Measurements from ENCODE around the gene MAP1S.

MAP1S gene

DNA sequence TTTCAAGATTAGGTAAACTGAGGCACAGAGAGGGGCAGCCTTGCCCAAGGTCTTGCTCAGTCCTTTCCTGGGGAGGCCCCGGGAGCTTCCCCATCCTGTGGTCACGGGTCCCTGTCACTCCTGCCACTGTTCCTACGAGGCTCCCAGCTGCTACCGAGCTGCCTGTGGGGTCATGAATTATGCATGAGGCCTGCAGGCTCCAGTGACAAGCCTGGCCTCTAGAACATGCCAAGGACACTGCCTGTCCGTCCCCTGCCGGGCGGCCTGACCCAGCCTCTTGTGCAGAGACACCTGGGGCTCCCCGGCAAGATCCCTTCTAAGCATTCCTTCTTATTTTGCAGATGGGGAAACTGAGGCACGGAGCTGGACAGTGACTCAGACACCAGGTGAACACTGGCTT is 34.7 kb downstream of the MAP1S start:
- TF ChIP-seq, protein P1, sequence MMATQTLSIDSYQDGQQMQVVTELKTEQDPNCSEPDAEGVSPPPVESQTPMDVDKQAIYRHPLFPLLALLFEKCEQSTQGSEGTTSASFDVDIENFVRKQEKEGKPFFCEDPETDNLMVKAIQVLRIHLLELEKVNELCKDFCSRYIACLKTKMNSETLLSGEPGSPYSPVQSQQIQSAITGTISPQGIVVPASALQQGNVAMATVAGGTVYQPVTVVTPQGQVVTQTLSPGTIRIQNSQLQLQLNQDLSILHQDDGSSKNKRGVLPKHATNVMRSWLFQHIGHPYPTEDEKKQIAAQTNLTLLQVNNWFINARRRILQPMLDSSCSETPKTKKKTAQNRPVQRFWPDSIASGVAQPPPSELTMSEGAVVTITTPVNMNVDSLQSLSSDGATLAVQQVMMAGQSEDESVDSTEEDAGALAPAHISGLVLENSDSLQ (IDR thresholded peaks at IDR 0.05): no peak
- TF ChIP-seq TARDBP (IDR thresholded peaks at IDR 0.05) (no peak), ELF4 (IDR thresholded peaks at IDR 0.05) (no peak), CTBP1 (IDR thresholded peaks at IDR 0.05; ENCODE audit: borderline replicate concordance) (no peak), HDGF (IDR thresholded peaks at IDR 0.05; ENCODE audit: borderline replicate concordance) (no peak), NFRKB (IDR thresholded peaks at IDR 0.05) (no peak), SP1 (IDR thresholded peaks at IDR 0.05) (no peak), ZNF384 (IDR thresholded peaks at IDR 0.05) (no peak), ARNT (IDR thresholded peaks at IDR 0.05) (no peak), BHLHE40 (IDR thresholded peaks at IDR 0.05; ENCODE audit: borderline replicate concordance) (no peak), FOXA1 (IDR thresholded peaks at IDR 0.05) (no peak), FOXK2 (IDR thresholded peaks at IDR 0.05) (no peak), LEF1 (IDR thresholded peaks at IDR 0.05; ENCODE audit: borderline replicate concordance) (no peak)
- POLR2A ChIA-PET: no interaction called here
- peak; percentile 49 for DNase-seq (ENCODE audit: extremely low spot score)
- CTCF ChIA-PET: interaction anchor here (1.1 kb wide), 1 partner anchor 10 kb away, joined by 3 read pairs; no protein-coding TSS in a partner anchor

DNA sequence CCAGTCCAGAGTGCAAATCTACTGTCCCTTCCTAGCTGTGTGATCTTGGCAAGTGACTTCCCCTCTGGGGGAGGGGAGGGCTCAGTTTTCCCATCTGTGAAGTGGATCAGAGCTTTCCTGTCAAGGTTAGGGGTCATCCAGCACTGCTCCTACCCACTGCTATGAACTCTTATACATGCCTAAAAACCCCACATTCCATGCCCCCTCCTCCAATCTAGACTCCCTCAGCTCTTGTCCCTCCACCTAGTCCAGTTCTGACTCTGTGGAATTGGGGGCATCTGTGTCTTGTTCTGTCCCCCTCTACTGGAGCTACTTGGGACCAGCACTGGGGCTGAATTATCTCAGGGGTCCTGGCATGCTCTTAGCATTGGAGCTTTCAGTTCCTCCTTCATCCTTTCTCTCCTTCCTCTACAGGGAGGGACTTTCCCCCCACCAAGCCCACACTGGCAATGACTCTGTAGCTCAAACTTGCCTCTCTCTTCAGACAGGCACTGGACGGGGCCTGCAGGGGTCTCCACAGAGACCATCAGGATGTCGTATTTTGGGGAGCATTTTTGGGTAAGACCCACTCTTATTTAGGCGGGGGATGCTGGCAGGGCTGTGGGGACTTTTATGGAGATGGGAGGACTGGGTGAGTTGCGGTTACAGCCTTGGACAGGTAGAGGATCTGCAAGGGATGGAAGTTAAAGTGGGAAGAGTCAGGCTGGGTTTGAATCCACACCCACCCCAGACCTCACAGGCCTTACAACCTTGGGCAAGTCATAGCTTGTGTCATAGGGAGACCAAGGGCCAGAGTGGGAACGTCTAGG is 35.6 kb downstream of the MAP1S start:
- POLR2A ChIA-PET: no interaction called here
- CTCF ChIA-PET: interaction anchor here (1.1 kb wide), 1 partner anchor 11 kb away, joined by 3 read pairs; no protein-coding TSS in a partner anchor
- DNase-seq (ENCODE audit: extremely low spot score): no peak
- TF ChIP-seq ELF4 (IDR thresholded peaks at IDR 0.05): no peak
- TF ChIP-seq CTBP1 (IDR thresholded peaks at IDR 0.05; ENCODE audit: borderline replicate concordance): no peak

DNA sequence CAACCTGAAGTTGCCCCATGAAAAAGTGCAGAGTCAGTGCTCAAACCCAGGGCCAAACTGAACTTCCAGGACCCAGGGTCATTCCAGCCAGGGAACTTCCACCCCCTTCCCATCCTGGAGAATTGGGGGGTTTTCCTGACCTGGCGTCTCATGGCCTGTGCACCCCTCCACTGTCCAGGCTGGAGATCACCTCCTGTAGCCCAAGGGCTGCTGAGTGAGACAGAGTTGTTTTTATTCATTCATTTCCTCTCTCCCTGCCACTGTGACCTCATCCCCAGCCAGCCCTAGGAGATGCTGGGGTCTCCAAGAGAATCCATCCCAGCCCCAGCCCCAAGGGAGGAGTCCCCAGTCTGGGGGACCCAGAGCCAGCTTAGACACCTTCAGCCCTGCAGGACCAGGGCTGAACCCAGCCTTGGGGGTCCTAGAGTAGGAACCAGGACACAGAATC is 36.2 kb downstream of the MAP1S start:
- ChIA-PET CTCF (interaction anchor here (1.3 kb wide), 1 partner anchor 11 kb away, joined by 9 read pairs; no protein-coding TSS in a partner anchor), POLR2A (no interaction called here)
- no peak for DNase-seq (ENCODE audit: extremely low spot score)
- TF ChIP-seq SUZ12 (IDR thresholded peaks at IDR 0.05) (no peak), FOXM1 (IDR thresholded peaks at IDR 0.05; ENCODE audit: borderline replicate concordance) (no peak), ZNF384 (IDR thresholded peaks at IDR 0.05) (no peak), BHLHE40 (IDR thresholded peaks at IDR 0.05; ENCODE audit: borderline replicate concordance) (no peak), FOXK2 (IDR thresholded peaks at IDR 0.05) (no peak), HDGF (IDR thresholded peaks at IDR 0.05; ENCODE audit: borderline replicate concordance) (no peak), ELF4 (IDR thresholded peaks at IDR 0.05) (no peak), TARDBP (IDR thresholded peaks at IDR 0.05) (no peak), NFRKB (IDR thresholded peaks at IDR 0.05) (no peak), LEF1 (IDR thresholded peaks at IDR 0.05; ENCODE audit: borderline replicate concordance) (no peak), CTBP1 (IDR thresholded peaks at IDR 0.05; ENCODE audit: borderline replicate concordance) (no peak), ARNT (IDR thresholded peaks at IDR 0.05) (no peak), FOXA1 (IDR thresholded peaks at IDR 0.05) (no peak), L3MBTL2 (conservative IDR thresholded peaks at IDR 0.05) (no peak), SP1 (IDR thresholded peaks at IDR 0.05) (no peak)
- TF ChIP-seq, protein P1 (IDR thresholded peaks at IDR 0.05): no peak

DNA sequence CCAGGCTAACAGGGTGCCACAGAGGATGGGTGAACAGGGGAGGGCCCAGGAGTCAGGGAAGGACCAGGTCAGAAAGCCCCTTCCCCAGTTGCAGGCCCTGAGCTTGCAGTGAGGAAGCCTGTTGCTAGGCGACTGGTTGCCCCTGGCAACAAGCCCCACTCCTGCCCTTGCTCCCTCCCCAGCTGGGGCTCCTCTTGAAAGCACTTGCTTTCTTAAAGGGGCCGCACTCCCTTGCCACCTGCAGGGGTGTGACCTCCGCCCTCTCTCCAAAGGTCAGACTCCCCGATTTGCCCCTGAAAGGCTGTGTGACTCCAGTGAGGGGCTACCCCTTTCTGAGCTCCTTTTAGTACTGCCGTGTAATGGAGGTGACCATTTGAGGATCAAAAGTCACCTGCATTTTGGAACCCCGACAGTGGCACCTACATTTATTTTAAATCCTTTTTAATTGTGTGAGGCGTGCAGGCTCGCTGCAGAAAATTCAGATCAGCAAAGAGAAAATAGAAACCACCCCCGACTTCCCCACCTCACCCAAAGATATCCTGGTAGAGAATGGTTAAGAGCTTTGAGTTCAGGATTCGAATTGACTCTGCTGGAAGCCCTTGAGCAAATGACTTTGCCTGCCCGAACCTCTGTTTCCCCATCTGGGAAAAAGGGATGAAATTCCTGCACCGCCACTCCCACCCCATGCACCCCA is 36.8 kb downstream of the MAP1S start:
- no peak for TF ChIP-seq BHLHE40 (IDR thresholded peaks at IDR 0.05; ENCODE audit: borderline replicate concordance)
- TF ChIP-seq SP1 (IDR thresholded peaks at IDR 0.05): no peak
- TF ChIP-seq FOXK2 (IDR thresholded peaks at IDR 0.05): no peak
- TF ChIP-seq HDGF (IDR thresholded peaks at IDR 0.05; ENCODE audit: borderline replicate concordance): no peak
- TF ChIP-seq LEF1 (IDR thresholded peaks at IDR 0.05; ENCODE audit: borderline replicate concordance): no peak
- no peak for TF ChIP-seq NFRKB (IDR thresholded peaks at IDR 0.05)
- TF ChIP-seq, protein P1 (IDR thresholded peaks at IDR 0.05): no peak
- no peak for TF ChIP-seq FOXM1 (IDR thresholded peaks at IDR 0.05; ENCODE audit: borderline replicate concordance)
- no peak for TF ChIP-seq FOXA1 (IDR thresholded peaks at IDR 0.05)
- no peak for TF ChIP-seq ELF4 (IDR thresholded peaks at IDR 0.05)
- no peak for TF ChIP-seq L3MBTL2 (conservative IDR thresholded peaks at IDR 0.05)
- no peak for TF ChIP-seq TARDBP (IDR thresholded peaks at IDR 0.05)
- no peak for TF ChIP-seq CTBP1 (IDR thresholded peaks at IDR 0.05; ENCODE audit: borderline replicate concordance)
- TF ChIP-seq ZNF384 (IDR thresholded peaks at IDR 0.05): no peak
- TF ChIP-seq SUZ12 (IDR thresholded peaks at IDR 0.05): no peak
- no peak for TF ChIP-seq ARNT (IDR thresholded peaks at IDR 0.05)
- ChIA-PET CTCF (interaction anchor here (0.6 to 1.3 kb wide), 3 partner anchors 11 to 633 kb away, joined by 3 to 9 read pairs (median 6); partner anchors contain the start of gene CCDC124), POLR2A (no interaction called here)
- DNase-seq (ENCODE audit: extremely low spot score): peak; percentile 48

DNA sequence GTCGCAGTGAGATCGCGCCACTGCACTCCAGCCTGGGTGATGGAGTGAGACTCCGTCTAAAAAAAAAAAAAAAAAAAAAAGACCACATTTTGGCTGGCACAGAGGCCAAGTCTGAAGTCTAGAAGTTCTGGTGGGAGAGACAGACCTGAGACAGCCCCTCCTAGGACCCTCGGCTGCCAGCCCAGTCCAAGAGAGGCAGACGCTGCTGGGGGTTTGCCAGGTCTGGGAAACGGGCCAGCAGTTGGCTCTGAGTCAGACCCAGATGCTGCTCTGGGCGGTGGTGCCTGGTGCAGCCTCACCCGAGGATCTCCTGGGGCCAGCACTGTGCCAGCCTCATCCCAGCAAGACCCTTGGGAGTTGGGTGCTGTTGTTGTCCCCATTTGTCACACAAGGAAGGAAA is 37.8 kb downstream of the MAP1S start:
- TF ChIP-seq, protein P1 (IDR thresholded peaks at IDR 0.05): no peak
- no peak for TF ChIP-seq SP1 (IDR thresholded peaks at IDR 0.05)
- no peak for TF ChIP-seq SUZ12 (IDR thresholded peaks at IDR 0.05)
- no peak for TF ChIP-seq FOXA1 (IDR thresholded peaks at IDR 0.05)
- no peak for TF ChIP-seq L3MBTL2 (conservative IDR thresholded peaks at IDR 0.05)
- no peak for TF ChIP-seq ELF4 (IDR thresholded peaks at IDR 0.05)
- no peak for TF ChIP-seq LEF1 (IDR thresholded peaks at IDR 0.05; ENCODE audit: borderline replicate concordance)
- TF ChIP-seq FOXM1 (IDR thresholded peaks at IDR 0.05; ENCODE audit: borderline replicate concordance): no peak
- no peak for TF ChIP-seq HDGF (IDR thresholded peaks at IDR 0.05; ENCODE audit: borderline replicate concordance)
- TF ChIP-seq FOXK2 (IDR thresholded peaks at IDR 0.05): no peak
- no peak for TF ChIP-seq TARDBP (IDR thresholded peaks at IDR 0.05)
- no peak for TF ChIP-seq CTBP1 (IDR thresholded peaks at IDR 0.05; ENCODE audit: borderline replicate concordance)
- no peak for TF ChIP-seq ARNT (IDR thresholded peaks at IDR 0.05)
- no peak for TF ChIP-seq ZNF384 (IDR thresholded peaks at IDR 0.05)
- no peak for TF ChIP-seq NFRKB (IDR thresholded peaks at IDR 0.05)
- TF ChIP-seq BHLHE40 (IDR thresholded peaks at IDR 0.05; ENCODE audit: borderline replicate concordance): no peak
- ChIA-PET POLR2A (no interaction called here), CTCF (interaction anchor here (0.6 to 1.7 kb wide), 4 partner anchors 9 to 175 kb away, joined by 3 to 9 read pairs (median 6); partner anchors contain the start of gene CCDC124)
- no peak for DNase-seq (ENCODE audit: extremely low spot score)

All from HEK293T (cell line).